A549 treated with dexamethasone at 1 μM for 4 hours (cell line): Measurements from ENCODE around the gene ASCL1. TPM values are rescaled to one million over a fixed set of nuclear protein-coding genes. Genes with fewer than 3 reads are reported as not detected.

ENCODE experiments used
- total RNA-seq: library from RNA; stranded (reverse); fragments of 200-300 nt; extraction: Qiagen RNA extraction; gene quantifications from 5 replicates; pipeline ENCODE4 v1.2.3, GENCODE V29; 2022

ASCL1 gene
- not detected in 5 replicates for total RNA-seq

DNA sequence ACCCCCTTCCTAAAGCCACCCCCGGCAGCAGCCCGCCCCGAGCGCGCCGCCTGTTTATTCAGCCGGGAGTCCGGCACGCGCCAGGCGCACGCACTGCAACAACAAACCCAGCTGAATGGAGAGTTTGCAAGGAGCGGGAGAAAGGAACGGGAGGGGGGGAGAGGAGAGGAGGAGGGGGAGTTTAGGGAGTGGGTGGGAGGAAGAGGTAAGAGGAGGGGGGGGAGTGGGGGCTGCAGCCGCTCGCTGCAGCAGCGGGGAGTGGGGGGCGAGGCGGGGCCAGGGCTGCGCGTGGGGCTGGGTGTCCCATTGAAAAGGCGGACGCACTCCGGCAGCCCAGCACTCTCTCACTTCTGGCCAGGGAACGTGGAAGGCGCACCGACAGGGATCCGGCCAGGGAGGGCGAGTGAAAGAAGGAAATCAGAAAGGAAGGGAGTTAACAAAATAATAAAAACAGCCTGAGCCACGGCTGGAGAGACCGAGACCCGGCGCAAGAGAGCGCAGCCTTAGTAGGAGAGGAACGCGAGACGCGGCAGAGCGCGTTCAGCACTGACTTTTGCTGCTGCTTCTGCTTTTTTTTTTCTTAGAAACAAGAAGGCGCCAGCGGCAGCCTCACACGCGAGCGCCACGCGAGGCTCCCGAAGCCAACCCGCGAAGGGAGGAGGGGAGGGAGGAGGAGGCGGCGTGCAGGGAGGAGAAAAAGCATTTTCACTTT is at the start of gene ASCL1:
TSS of gene ASCL1 (plus strand) at position 336 of the 712 bp plus-strand sequence. CDS start 571 bp downstream, outside the sequence.

GRCh38 chr12:102917026-102917787 is 40.3 kb upstream of the ASCL1 start, which contains the start of gene PAH:
Gene PAH (minus strand): TSS chr12:102917244. CDS start chr12:102917130, 114 bp downstream.

Other genes with a start within 250 kb of the ASCL1 start
- not detected in 5 replicates for gene PAH, start 40.4 kb upstream of the ASCL1 start, total RNA-seq